Kidney (tissue), 14 donors: ENCODE data around the gene AP3S1. TPM values are rescaled to one million over a fixed set of nuclear protein-coding genes. Genes with fewer than 3 reads are reported as not detected.

Source experiments
- DNase-seq, 5 donors: peaks; one replicate each; pipeline ENCODE4 v3.0.0-alpha.2; 2013 to 2020
- FAIRE-seq: peaks from 2 replicates; lab custom pipeline; 2012; peaks lifted over from hg19 to GRCh38; lab: Jason Lieb, UNC
- H3K27ac ChIP-seq, 2 donors: one replicate each; pipeline ENCODE4 v1.7.0; 2013; ENCODE audit warnings: low read depth in 2 of 2, low read length in 2 of 2, inconsistent platforms in 1 of 2
- H3K27me3 ChIP-seq: one replicate; pipeline ENCODE4 v1.7.1; 2013; ENCODE audit warnings: low read length, inconsistent platforms; ENCODE audit not compliant: control insufficient read depth, insufficient read depth
- H3K36me3 ChIP-seq, 3 donors: one replicate each; pipeline versions ENCODE4 v1.7.0 to v1.7.1; 2013; ENCODE audit warnings: low read length in 3 of 3, control low read depth in 1 of 3, inconsistent platforms in 1 of 3; ENCODE audit not compliant: insufficient read depth in 3 of 3, control insufficient read depth in 2 of 3
- H3K4me1 ChIP-seq, 3 donors: one replicate each; pipeline versions ENCODE4 v1.7.0 to v1.7.1; 2013; ENCODE audit warnings: low read length in 3 of 3, inconsistent platforms in 1 of 3, low read depth in 1 of 3; ENCODE audit not compliant: control insufficient read depth in 2 of 3, insufficient read depth in 2 of 3
- H3K4me3 ChIP-seq, 3 donors: one replicate each; pipeline versions ENCODE4 v1.7.0 to v1.8.1; 2013; ENCODE audit warnings: low read length in 3 of 3, control low read depth in 1 of 3, inconsistent platforms in 1 of 3
- H3K9ac ChIP-seq, 3 donors: one replicate each; pipeline versions ENCODE4 v1.7.0 to v1.7.1; 2013; ENCODE audit warnings: low read length in 3 of 3, control low read depth in 1 of 3, inconsistent platforms in 1 of 3
- H3K9me3 ChIP-seq, 3 donors: one replicate each; pipeline versions ENCODE4 v1.7.0 to v1.7.1; 2013; ENCODE audit warnings: low read length in 3 of 3, control low read depth in 1 of 3, inconsistent platforms in 1 of 3; ENCODE audit not compliant: control insufficient read depth in 2 of 3, insufficient read depth in 1 of 3
- intact Hi-C: fragments of 100-400 bp; cut with DNase I; formaldehyde crosslinking; loops from one replicate; pipeline ENCODE4 v1.11.1; 2022
- polyA plus RNA-seq: library from polyadenylated mRNA; stranded (reverse); fragments of 350-450 nt; fragmentation: Illumina TruSeq; extraction: RNeasy Lipid Tissue Mini Kit (QIAGEN cat#74804); gene quantifications from one replicate; pipeline ENCODE4 v1.2.3, GENCODE V29; 2014; ENCODE audit warnings: low read depth, low replicate concordance; ENCODE audit not compliant: insufficient read depth
- total RNA-seq: library from RNA; stranded (reverse); fragmentation: NEBNext Ultra II Directional; extraction: Animal tissue kit (Norgen Biotek cat#: 25700); gene quantifications from one replicate; pipeline ENCODE4 v1.2.1, GENCODE V29; 2021
- TF ChIP-seq, protein P1 (sequence below): IDR thresholded peaks from 3 replicates; pipeline ENCODE4 v1.5.1; 2012; ENCODE audit warnings: mild to moderate bottlenecking, moderate library complexity, borderline replicate concordance; ENCODE audit not compliant: insufficient read depth; ENCODE audit errors: extremely low read depth
- donor health status: control.
- donor health status: control.
- donor health status: control.
- donor health status: control.
- donor health status: control.
- donor health status: DM: yes; HTN: yes; CAD: no.
- donor health status: Normal renal cell carcinoma (clear cell type).

AP3S1 gene
- total and polyA plus RNA-seq, 2 donors from 2014 or later: 50.2 to 54.1 TPM

DNA sequence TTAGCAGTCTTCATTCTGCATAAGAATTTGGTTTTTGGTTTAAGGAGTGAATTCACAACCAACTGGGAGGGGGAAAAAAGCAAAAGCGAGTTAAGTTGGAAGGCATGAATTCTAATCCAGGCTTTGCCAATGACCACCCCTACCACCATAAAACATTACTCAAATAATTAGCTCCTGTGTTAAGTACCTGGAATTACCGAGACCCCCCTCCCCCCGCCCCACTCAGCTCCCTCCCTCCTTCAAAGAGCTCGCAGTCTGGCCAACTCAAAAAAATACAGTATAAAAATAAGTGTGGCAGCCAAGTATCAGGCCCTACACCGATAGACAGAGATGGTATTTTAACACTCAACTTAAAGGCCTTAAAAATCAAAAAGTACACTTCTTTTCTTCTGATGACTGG lies 862 bp upstream of the AP3S1 start:
- DNase-seq (peak in 1 of 5 donors; percentile 51), FAIRE-seq (no peak)
- peaks cover 0 to 19% (median 15%) of the 10 kb centered on the region in 3 donors for H3K4me1 ChIP-seq
- H3K9ac ChIP-seq: peak overlapping the region; percentile 82 to 89 (median 84)
- intact Hi-C loops: no loop called here
- H3K9me3 ChIP-seq: no peaks in the 10 kb centered on the region
- TF ChIP-seq, protein P1, sequence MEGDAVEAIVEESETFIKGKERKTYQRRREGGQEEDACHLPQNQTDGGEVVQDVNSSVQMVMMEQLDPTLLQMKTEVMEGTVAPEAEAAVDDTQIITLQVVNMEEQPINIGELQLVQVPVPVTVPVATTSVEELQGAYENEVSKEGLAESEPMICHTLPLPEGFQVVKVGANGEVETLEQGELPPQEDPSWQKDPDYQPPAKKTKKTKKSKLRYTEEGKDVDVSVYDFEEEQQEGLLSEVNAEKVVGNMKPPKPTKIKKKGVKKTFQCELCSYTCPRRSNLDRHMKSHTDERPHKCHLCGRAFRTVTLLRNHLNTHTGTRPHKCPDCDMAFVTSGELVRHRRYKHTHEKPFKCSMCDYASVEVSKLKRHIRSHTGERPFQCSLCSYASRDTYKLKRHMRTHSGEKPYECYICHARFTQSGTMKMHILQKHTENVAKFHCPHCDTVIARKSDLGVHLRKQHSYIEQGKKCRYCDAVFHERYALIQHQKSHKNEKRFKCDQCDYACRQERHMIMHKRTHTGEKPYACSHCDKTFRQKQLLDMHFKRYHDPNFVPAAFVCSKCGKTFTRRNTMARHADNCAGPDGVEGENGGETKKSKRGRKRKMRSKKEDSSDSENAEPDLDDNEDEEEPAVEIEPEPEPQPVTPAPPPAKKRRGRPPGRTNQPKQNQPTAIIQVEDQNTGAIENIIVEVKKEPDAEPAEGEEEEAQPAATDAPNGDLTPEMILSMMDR: no peak
- peak overlapping the region; percentile 95 to 98 for H3K27ac ChIP-seq
- H3K4me3 ChIP-seq: peak overlapping the region; percentile 92 to 96 (median 93)
- H3K36me3 ChIP-seq: peaks cover 6 to 12% (median 9%) of the 10 kb centered on the region in 3 donors
- no peaks in the 10 kb centered on the region for H3K27me3 ChIP-seq

DNA sequence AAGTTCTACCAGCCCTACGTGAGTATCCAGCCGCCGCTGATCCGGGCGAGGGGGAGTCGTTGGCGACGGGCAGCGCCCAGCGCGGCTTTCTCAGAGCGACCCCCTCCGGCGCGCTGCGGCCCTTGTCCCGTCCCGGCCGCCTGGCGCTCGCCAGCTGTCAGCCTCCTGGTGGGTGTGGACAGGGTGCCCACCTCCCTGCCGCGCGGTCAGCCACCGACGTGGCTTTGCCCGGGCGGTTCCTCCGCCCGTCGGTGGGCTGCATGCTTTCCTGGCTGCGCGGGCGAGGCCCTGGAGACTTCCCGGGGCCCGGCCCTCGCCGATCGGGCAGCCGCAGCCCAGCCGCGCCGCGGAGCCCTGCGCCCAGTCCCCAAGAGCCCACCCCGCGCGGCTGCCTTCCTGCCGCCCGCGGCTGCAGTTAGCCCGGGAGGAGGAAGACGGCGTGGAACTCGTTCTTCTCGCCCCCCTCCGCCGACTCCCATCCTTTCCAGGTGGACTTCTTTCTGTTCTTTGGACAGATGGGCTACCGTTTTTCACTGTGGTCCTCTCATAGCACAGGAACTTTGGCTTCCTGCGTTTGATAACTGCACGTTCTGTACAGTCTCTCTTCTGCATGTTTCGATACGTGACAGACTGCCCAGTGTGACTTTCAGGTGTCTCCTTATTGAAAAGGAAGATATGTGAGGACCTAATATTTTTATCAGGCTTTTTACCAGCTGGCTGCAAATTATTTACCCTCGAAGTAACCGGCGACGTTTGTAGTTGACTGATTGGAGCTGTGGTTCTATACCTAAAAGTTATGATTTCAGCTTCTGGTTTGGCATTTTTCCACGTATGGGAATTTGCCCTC lies 577 bp downstream of the AP3S1 start:
- intact Hi-C loops: no loop called here
- Histone ChIP-seq H3K27ac (peak overlapping the region; percentile 95 to 98), H3K27me3 (no peaks in the 10 kb centered on the region), H3K4me3 (peak overlapping the region; percentile 71 to 96 (median 93)), H3K4me1 (peaks cover 0 to 19% (median 15%) of the 10 kb centered on the region in 3 donors), H3K9me3 (no peaks in the 10 kb centered on the region), H3K36me3 (peaks cover 0 to 2% (median 2%) of the 10 kb centered on the region in 3 donors), H3K9ac (peak overlapping the region; percentile 44 to 93 (median 92))
- DNase-seq: peak in 4 of 5 donors; percentile 85 to 93 (median 92)
- TF ChIP-seq, protein P1: peak; percentile 4
- no peak for FAIRE-seq

DNA sequence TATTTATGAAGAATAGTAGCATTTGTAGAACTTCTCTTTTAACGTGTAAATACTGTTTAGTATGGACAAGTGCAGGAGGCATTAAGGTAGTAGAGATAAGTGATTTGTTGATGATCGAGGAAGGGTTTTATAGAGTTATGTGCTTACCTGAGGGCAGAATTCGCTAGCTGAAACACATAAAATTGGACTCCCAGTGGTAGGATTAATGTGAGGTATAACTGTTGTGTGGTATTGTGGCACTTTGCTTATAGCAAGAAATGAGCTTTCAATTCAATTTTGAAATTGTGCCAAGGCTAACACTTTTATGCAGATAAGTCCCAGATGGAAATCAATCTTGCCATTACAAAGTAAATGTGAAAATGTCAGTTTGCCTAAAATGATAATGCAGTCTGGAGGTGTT lies 1.2 kb downstream of the AP3S1 start:
- TF ChIP-seq, protein P1: no peak
- FAIRE-seq (no peak), DNase-seq (no peak)
- Histone ChIP-seq H3K4me3 (peak overlapping the region; percentile 71 to 96 (median 93)), H3K4me1 (peaks cover 0 to 19% (median 15%) of the 10 kb centered on the region in 3 donors), H3K27me3 (no peaks in the 10 kb centered on the region), H3K36me3 (peaks cover 0 to 2% (median 0%) of the 10 kb centered on the region in 3 donors), H3K9ac (peak overlapping the region; percentile 12 to 92 (median 44)), H3K9me3 (no peaks in the 10 kb centered on the region), H3K27ac (no peak overlapping the region)
- intact Hi-C loops: no loop called here
